HEK293 (cell line): Measurements from ENCODE around the gene CCNYL1.

Source experiments
- CTCF ChIP-seq: fragments of 450-650 bp; formaldehyde crosslinking; IDR thresholded peaks from 2 replicates; pipeline ENCODE4 v1.5.1; 2016; ENCODE audit warnings: missing biosample characterization, missing genetic modification characterization
- ELK4 ChIP-seq: IDR thresholded peaks from 2 replicates; pipeline ENCODE4 v1.6.1; 2011; ENCODE audit warnings: mild to moderate bottlenecking, low read depth, low read length, borderline replicate concordance
- FEZF1 ChIP-seq: fragments of 450-650 bp; formaldehyde crosslinking; IDR thresholded peaks from 2 replicates; pipeline ENCODE4 v1.5.1; 2016; ENCODE audit warnings: missing biosample characterization, missing genetic modification characterization
- HIC1 ChIP-seq: fragments of 450-650 bp; formaldehyde crosslinking; IDR thresholded peaks from 2 replicates; pipeline ENCODE4 v1.5.1; 2016; ENCODE audit warnings: missing biosample characterization, missing genetic modification characterization
- KLF16 ChIP-seq: fragments of 450-650 bp; formaldehyde crosslinking; IDR thresholded peaks from 2 replicates; pipeline ENCODE4 v1.5.1; 2017; ENCODE audit warnings: missing biosample characterization, missing genetic modification characterization
- ZBTB17 ChIP-seq: fragments of 450-650 bp; formaldehyde crosslinking; IDR thresholded peaks from 2 replicates; pipeline ENCODE4 v1.5.1; 2016; ENCODE audit warnings: missing biosample characterization, missing genetic modification characterization
- ZFP37 ChIP-seq: fragments of 450-650 bp; formaldehyde crosslinking; IDR thresholded peaks from 2 replicates; pipeline ENCODE4 v1.5.1; 2016; ENCODE audit warnings: missing biosample characterization, missing genetic modification characterization
- ZNF16 ChIP-seq: fragments of 450-650 bp; formaldehyde crosslinking; IDR thresholded peaks from 2 replicates; pipeline ENCODE4 v1.5.1; 2016; ENCODE audit warnings: low read depth, missing biosample characterization, missing genetic modification characterization
- ZNF292 ChIP-seq: fragments of 450-650 bp; formaldehyde crosslinking; IDR thresholded peaks from 2 replicates; pipeline ENCODE4 v1.5.1; 2016; ENCODE audit warnings: low read depth, missing biosample characterization, missing genetic modification characterization, borderline replicate concordance
- ZNF792 ChIP-seq: fragments of 450-650 bp; formaldehyde crosslinking; IDR thresholded peaks from 2 replicates; pipeline ENCODE4 v1.5.1; 2016; ENCODE audit warnings: missing biosample characterization, missing genetic modification characterization

GRCh38 chr2:207693641-207694249 is 17.7 kb upstream of the CCNYL1 start:
- TF ChIP-seq ZBTB17 (no peak), ZNF292 (tag by site-specific recombination) (no peak), CTCF (tag by site-specific recombination) (no peak), FEZF1 (tag by site-specific recombination) (no peak), ELK4 (no peak), ZNF16 (no peak), HIC1 (no peak), ZFP37 (tag by site-specific recombination) (no peak), ZNF792 (tag by site-specific recombination) (no peak), KLF16 (tag by site-specific recombination) (no peak)
